ENCODE measurements around the gene CETP. TPM values are rescaled to one million over a fixed set of nuclear protein-coding genes. Genes with fewer than 3 reads are reported as not detected.
"Not testable (repeated sequence)": the region's sequence is repeated elsewhere in the genome, so short reads cannot be mapped to it uniquely, and the experiment has no call there.

The CETP gene
- total and polyA plus RNA-seq, 5 donors from 2014 or later = 0.27 TPM; not detected in 4

DNA sequence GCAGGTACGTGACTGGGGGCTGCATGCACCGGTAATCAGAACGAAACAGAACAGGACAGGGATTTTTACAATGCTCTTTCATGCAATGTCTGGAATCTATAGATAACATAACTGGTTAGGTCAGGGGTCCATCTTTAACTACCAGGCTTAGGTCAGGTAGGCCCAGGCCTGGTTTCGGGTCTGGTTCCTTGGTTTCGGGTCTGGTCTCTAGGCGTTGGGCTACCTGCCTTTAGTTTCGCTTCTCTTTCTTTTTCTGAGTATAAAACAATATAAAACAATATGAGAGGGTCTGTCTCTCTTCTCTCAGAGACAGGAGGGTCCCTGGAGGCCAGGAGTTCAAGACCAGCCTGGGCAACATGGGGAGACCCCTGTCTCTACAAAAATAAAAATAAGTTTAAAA is 12.1 kb downstream of the CETP start:
- DNase-seq; H3K27ac ChIP-seq (ENCODE audit: insufficient read depth, low read length, poor library complexity, severe bottlenecking); H3K4me3 ChIP-seq (ENCODE audit: low read depth, low read length); ATAC-seq (ENCODE audit: low read depth in 2 of 2); H3K4me3 Mint-ChIP-seq; H3K36me3 ChIP-seq (ENCODE audit: control insufficient read depth, insufficient read depth, low read length); H3K27me3 ChIP-seq (ENCODE audit: control insufficient read depth, insufficient read depth, low read length); H3K36me3 Mint-ChIP-seq; H3K27me3 Mint-ChIP-seq; H3K9me3 ChIP-seq (ENCODE audit: control insufficient read depth in 2 of 2, low read length in 2 of 2); H3K9me3 Mint-ChIP-seq: not testable (repeated sequence)
- peak overlapping the region; percentile 27 to 70 (median 63) for H3K27ac Mint-ChIP-seq
- peaks cover 22% of the 10 kb centered on the region for H3K4me1 ChIP-seq (ENCODE audit: control insufficient read depth, insufficient read depth, low read length, poor library complexity, severe bottlenecking)
- peaks cover 9 to 53% (median 33%) of the 10 kb centered on the region in 4 donors for H3K4me1 Mint-ChIP-seq

DNA sequence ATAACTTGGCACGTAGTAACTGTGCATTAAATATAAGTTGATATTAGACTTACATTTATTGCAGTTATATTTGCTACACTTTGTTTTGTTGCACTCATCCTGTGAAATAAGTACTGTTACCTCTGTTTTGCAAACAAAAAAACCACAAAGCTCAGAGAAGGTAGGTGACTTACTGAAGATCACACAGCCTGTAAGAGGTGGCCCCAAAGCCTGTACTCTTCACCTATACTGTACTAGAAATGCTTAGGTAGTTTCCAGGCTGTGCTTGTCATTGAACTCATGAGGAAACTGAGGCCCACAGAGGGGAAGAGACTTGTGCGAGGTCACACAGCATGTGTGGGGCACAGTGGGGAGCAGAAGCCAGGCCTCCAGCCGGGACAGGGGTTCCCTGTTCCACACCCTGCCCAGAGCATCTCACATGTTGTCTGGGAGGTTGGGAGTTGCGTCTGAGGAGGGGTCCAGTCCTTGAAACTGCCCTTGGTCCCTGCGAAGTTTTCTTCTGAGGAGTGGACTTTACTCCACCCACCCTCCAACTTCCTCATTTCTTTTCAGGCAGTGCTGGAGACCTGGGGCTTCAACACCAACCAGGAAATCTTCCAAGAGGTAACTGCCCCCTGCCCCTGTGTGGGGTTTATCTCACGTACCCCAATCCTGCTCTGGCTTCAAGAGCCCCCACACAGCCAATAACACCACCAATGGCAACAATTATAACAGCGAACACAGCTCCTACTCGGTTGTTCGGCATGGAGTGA is 13.0 kb downstream of the CETP start:
- ATAC-seq (ENCODE audit: low read depth in 2 of 2) (peak in 1 of 2 donors; percentile 52), DNase-seq (no peak)
- Histone ChIP-seq H3K4me3 (ENCODE audit: low read depth, low read length) (no peak overlapping the region), H3K4me1 (ENCODE audit: control insufficient read depth, insufficient read depth, low read length, poor library complexity, severe bottlenecking) (peaks cover 22% of the 10 kb centered on the region), H3K9me3 (ENCODE audit: control insufficient read depth in 2 of 2, low read length in 2 of 2) (no peaks in the 10 kb centered on the region), H3K27ac (ENCODE audit: insufficient read depth, low read length, poor library complexity, severe bottlenecking) (no peak overlapping the region), H3K27me3 (ENCODE audit: control insufficient read depth, insufficient read depth, low read length) (no peaks in the 10 kb centered on the region), H3K36me3 (ENCODE audit: control insufficient read depth, insufficient read depth, low read length) (no peaks in the 10 kb centered on the region)
- Mint-ChIP-seq H3K36me3 (no peaks in the 10 kb centered on the region), H3K27me3 (no peaks in the 10 kb centered on the region), H3K9me3 (no peaks in the 10 kb centered on the region), H3K4me3 (peak overlapping the region in 3 of 4 donors; percentile 32 to 63 (median 42)), H3K27ac (peak overlapping the region; percentile 27 to 63 (median 57)), H3K4me1 (peaks cover 12 to 56% (median 33%) of the 10 kb centered on the region in 4 donors)

DNA sequence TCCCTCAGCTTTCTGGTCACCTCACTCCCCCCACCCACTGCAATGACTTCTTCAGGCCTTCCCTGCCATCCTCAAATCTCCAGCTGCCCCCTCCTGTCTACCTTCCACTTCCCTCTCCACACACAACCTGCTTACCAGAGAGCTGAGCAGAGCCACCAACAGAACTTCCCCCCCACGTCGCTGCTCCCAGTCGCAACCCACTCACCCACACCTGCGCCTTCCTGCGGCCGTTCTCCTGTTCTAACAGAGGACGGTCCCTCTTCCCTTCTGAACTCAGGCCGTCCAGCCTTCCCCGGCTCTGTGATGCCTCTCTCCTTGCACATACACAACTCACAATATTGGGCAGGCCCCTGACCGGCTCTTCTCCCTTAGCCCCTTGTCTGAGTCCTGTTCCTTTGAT is 14.0 kb downstream of the CETP start:
- H3K36me3 ChIP-seq (ENCODE audit: control insufficient read depth, insufficient read depth, low read length) = no peaks in the 10 kb centered on the region
- H3K27me3 ChIP-seq (ENCODE audit: control insufficient read depth, insufficient read depth, low read length) = no peaks in the 10 kb centered on the region
- H3K4me3 ChIP-seq (ENCODE audit: low read depth, low read length) = no peak overlapping the region
- Mint-ChIP-seq H3K4me1 (peaks cover 12 to 61% (median 34%) of the 10 kb centered on the region in 4 donors), H3K9me3 (no peaks in the 10 kb centered on the region), H3K36me3 (no peaks in the 10 kb centered on the region), H3K4me3 (peak overlapping the region in 2 of 4 donors; percentile 5 to 44), H3K27me3 (no peaks in the 10 kb centered on the region), H3K27ac (peak overlapping the region in 2 of 3 donors; percentile 27 to 40)
- DNase-seq (no peak), ATAC-seq (ENCODE audit: low read depth in 2 of 2) (no peak)
- peaks cover 22% of the 10 kb centered on the region for H3K4me1 ChIP-seq (ENCODE audit: control insufficient read depth, insufficient read depth, low read length, poor library complexity, severe bottlenecking)
- H3K27ac ChIP-seq (ENCODE audit: insufficient read depth, low read length, poor library complexity, severe bottlenecking) = no peak overlapping the region
- no peaks in the 10 kb centered on the region for H3K9me3 ChIP-seq (ENCODE audit: control insufficient read depth in 2 of 2, low read length in 2 of 2)

DNA sequence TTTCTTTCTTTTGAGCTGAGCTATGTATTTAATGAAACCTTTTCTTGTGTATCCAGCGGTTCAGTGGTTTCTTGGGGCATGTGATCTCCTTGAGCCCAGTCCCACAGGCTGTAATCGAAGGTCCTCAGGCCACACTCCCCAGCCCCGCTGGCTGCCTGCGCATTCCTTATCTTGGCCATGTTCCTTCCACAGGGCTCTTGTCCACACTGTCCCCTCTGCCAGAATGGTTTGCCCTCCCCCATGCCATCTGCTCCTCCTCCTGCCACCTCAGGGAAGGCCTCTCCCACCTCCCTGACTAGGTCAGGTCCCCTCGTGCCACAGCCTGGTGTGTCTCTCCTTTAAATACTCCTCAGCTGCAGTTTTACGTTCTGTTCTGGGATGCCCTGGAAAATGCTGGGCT is 15.5 kb downstream of the CETP start:
- H3K9me3 Mint-ChIP-seq = no peaks in the 10 kb centered on the region
- H3K9me3 ChIP-seq (ENCODE audit: control insufficient read depth in 2 of 2, low read length in 2 of 2) = no peaks in the 10 kb centered on the region
- H3K4me1 Mint-ChIP-seq = peaks cover 12 to 65% (median 34%) of the 10 kb centered on the region in 4 donors
- no peaks in the 10 kb centered on the region for H3K27me3 Mint-ChIP-seq
- no peak overlapping the region for H3K4me3 ChIP-seq (ENCODE audit: low read depth, low read length)
- no peaks in the 10 kb centered on the region for H3K36me3 ChIP-seq (ENCODE audit: control insufficient read depth, insufficient read depth, low read length)
- H3K27me3 ChIP-seq (ENCODE audit: control insufficient read depth, insufficient read depth, low read length) = no peaks in the 10 kb centered on the region
- H3K36me3 Mint-ChIP-seq = peaks cover 11% of the 10 kb centered on the region
- H3K4me1 ChIP-seq (ENCODE audit: control insufficient read depth, insufficient read depth, low read length, poor library complexity, severe bottlenecking) = peaks cover 17% of the 10 kb centered on the region
- no peak for ATAC-seq (ENCODE audit: low read depth in 2 of 2)
- no peak for DNase-seq
- peak overlapping the region in 1 of 4 donors; percentile 54 for H3K4me3 Mint-ChIP-seq
- H3K27ac Mint-ChIP-seq = no peak overlapping the region
- H3K27ac ChIP-seq (ENCODE audit: insufficient read depth, low read length, poor library complexity, severe bottlenecking) = no peak overlapping the region

DNA sequence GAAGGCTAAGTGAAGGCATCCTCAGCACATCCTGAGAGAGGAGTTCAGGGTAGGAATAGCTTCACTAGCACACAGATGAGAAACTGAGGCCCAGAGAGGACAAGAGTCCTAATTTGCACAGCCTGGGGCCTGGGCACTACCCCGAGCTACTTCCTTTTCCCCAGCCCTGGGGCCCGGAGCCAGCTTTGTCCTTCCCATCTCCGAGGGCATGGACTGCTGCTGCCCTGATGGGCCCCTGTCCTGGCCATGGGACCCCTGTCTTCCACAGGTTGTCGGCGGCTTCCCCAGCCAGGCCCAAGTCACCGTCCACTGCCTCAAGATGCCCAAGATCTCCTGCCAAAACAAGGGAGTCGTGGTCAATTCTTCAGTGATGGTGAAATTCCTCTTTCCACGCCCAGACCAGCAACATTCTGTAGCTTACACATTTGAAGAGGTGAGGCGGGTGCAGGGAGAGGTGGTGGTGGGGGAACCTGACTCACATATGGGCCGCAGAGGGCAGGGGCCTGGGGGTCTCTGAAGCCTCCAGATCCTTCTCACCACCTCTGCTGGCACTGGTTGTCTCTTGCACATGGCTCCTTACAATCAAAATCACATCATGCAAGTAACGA is 16.2 kb downstream of the CETP start:
- no peak overlapping the region for H3K4me3 Mint-ChIP-seq
- Histone ChIP-seq H3K4me1 (ENCODE audit: control insufficient read depth, insufficient read depth, low read length, poor library complexity, severe bottlenecking) (peaks cover 17% of the 10 kb centered on the region), H3K9me3 (ENCODE audit: control insufficient read depth in 2 of 2, low read length in 2 of 2) (no peaks in the 10 kb centered on the region), H3K27me3 (ENCODE audit: control insufficient read depth, insufficient read depth, low read length) (no peaks in the 10 kb centered on the region), H3K4me3 (ENCODE audit: low read depth, low read length) (no peak overlapping the region), H3K27ac (ENCODE audit: insufficient read depth, low read length, poor library complexity, severe bottlenecking) (no peak overlapping the region), H3K36me3 (ENCODE audit: control insufficient read depth, insufficient read depth, low read length) (peaks cover 3% of the 10 kb centered on the region)
- H3K9me3 Mint-ChIP-seq = no peaks in the 10 kb centered on the region
- DNase-seq (no peak), ATAC-seq (ENCODE audit: low read depth in 2 of 2) (no peak)
- H3K27ac Mint-ChIP-seq = peak overlapping the region in 2 of 3 donors; percentile 33 to 35
- peaks cover 12 to 65% (median 38%) of the 10 kb centered on the region in 4 donors for H3K4me1 Mint-ChIP-seq
- H3K27me3 Mint-ChIP-seq = no peaks in the 10 kb centered on the region
- peaks cover 18% of the 10 kb centered on the region for H3K36me3 Mint-ChIP-seq

DNA sequence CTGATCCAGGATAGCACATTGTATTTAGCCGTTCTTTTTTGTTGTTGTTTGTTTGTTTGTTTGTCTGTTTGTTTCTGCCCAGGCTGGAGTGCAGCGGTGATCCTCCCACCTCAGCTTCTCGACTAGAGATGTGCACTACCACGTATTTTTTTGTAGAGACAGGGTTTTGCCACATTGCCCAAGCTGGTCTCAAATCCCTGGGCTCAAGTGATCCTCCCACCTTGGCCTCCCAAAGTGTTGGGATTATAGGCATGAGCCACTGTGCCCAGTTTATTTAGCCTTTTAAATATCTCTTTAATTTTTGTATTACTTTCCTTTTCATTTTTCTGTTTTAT is 18.4 kb downstream of the CETP start:
- Mint-ChIP-seq H3K9me3 (no peaks in the 10 kb centered on the region), H3K4me1 (peaks cover 8 to 64% (median 31%) of the 10 kb centered on the region in 4 donors), H3K36me3 (peaks cover 26% of the 10 kb centered on the region), H3K27ac (peak overlapping the region in 2 of 3 donors; percentile 50 to 79), H3K27me3 (no peaks in the 10 kb centered on the region), H3K4me3 (no peak overlapping the region)
- no peaks in the 10 kb centered on the region for H3K27me3 ChIP-seq (ENCODE audit: control insufficient read depth, insufficient read depth, low read length)
- H3K4me3 ChIP-seq (ENCODE audit: low read depth, low read length) = no peak overlapping the region
- no peak overlapping the region for H3K27ac ChIP-seq (ENCODE audit: insufficient read depth, low read length, poor library complexity, severe bottlenecking)
- peaks cover 10% of the 10 kb centered on the region for H3K36me3 ChIP-seq (ENCODE audit: control insufficient read depth, insufficient read depth, low read length)
- DNase-seq (no peak), ATAC-seq (ENCODE audit: low read depth in 2 of 2) (no peak)
- H3K9me3 ChIP-seq (ENCODE audit: control insufficient read depth in 2 of 2, low read length in 2 of 2) = no peaks in the 10 kb centered on the region
- peaks cover 14% of the 10 kb centered on the region for H3K4me1 ChIP-seq (ENCODE audit: control insufficient read depth, insufficient read depth, low read length, poor library complexity, severe bottlenecking)

DNA sequence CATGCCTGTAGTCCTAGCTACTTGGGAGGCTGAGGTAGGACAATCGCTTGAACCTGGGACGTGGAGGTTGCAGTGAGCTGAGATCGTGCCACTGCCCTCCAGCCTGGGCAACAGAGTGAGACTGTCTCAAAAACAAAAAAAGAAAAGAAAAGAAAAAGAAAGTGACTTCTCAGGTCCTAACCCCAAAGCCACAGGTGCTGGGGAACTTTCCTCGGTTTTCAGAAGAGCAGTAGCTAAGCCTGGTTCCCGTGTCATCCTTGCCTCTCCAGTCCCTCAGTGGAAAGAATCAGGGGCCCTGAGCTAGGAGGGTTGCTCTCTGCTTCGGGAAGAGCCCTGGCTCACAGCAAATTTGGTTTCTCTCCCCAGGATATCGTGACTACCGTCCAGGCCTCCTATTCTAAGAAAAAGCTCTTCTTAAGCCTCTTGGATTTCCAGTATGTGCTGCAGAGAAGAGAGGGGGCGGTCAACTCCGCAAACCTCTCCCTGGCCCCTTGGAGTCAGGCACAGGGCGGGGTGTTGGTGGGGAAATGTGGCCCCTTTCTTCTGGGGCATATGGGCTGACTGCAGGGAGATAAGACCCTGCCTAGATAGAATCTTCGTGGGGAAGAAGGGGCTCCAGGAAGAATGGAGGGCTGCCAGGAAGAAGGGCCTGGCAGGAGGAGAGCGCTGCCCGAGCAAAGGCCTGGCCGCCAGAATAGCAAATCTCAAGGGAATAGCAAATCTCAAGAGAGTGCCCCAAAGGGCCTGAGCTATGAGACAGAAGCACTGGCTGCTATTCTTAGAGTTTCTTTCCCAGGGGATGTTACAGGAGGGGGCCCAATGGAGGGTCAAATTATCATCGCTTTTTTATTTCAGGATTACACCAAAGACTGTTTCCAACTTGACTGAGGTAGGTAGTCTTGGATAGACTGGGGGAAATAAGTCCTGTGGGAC is 19.3 kb downstream of the CETP start:
- Histone ChIP-seq H3K27ac (ENCODE audit: insufficient read depth, low read length, poor library complexity, severe bottlenecking) (peak overlapping the region; percentile 14), H3K4me3 (ENCODE audit: low read depth, low read length) (no peak overlapping the region), H3K27me3 (ENCODE audit: control insufficient read depth, insufficient read depth, low read length) (no peaks in the 10 kb centered on the region), H3K4me1 (ENCODE audit: control insufficient read depth, insufficient read depth, low read length, poor library complexity, severe bottlenecking) (peaks cover 20% of the 10 kb centered on the region), H3K36me3 (ENCODE audit: control insufficient read depth, insufficient read depth, low read length) (peaks cover 18% of the 10 kb centered on the region), H3K9me3 (ENCODE audit: control insufficient read depth in 2 of 2, low read length in 2 of 2) (no peaks in the 10 kb centered on the region)
- H3K4me1 Mint-ChIP-seq = peaks cover 8 to 64% (median 32%) of the 10 kb centered on the region in 4 donors
- peaks cover 30% of the 10 kb centered on the region for H3K36me3 Mint-ChIP-seq
- peak overlapping the region; percentile 12 to 91 (median 62) for H3K27ac Mint-ChIP-seq
- no peaks in the 10 kb centered on the region for H3K9me3 Mint-ChIP-seq
- DNase-seq = no peak
- no peaks in the 10 kb centered on the region for H3K27me3 Mint-ChIP-seq
- no peak for ATAC-seq (ENCODE audit: low read depth in 2 of 2)
- peak overlapping the region in 2 of 4 donors; percentile 62 to 69 for H3K4me3 Mint-ChIP-seq
